HG02840 (cell line): ENCODE data around the gene UST.
"Not testable (repeated sequence)": the region's sequence is repeated elsewhere in the genome, so short reads cannot be mapped to it uniquely, and the experiment has no call there.

Experiments
- ATAC-seq: cut with Tn5 transposase; IDR thresholded peaks from one replicate; pipeline ENCODE4 v1.9.1; 2021; ENCODE audit warnings: mild to moderate bottlenecking, moderate library complexity, moderate number of reproducible peaks; ENCODE audit not compliant: unreplicated experiment, low FRiP score

UST gene

GRCh38 chr6:148857798-148858390 lies 111.1 kb downstream of the UST start:
- no peak for ATAC-seq

- ATAC-seq = not testable (repeated sequence)
Measured at GRCh38 chr6:148864132-148864531, 117.3 kb downstream of the UST start.

- ATAC-seq = no peak
Measured at GRCh38 chr6:148864941-148865340, 118.1 kb downstream of the UST start.

- ATAC-seq = no peak
Measured at GRCh38 chr6:148866657-148867268, 119.9 kb downstream of the UST start.

GRCh38 chr6:148867862-148868261 lies 121.0 kb downstream of the UST start:
- ATAC-seq = no peak

- no peak for ATAC-seq
Measured at GRCh38 chr6:148868314-148868713, 121.5 kb downstream of the UST start.

- ATAC-seq = no peak
Measured at GRCh38 chr6:148868901-148869300, 122.1 kb downstream of the UST start.

GRCh38 chr6:148869585-148869984 lies 122.8 kb downstream of the UST start:
- ATAC-seq = no peak

GRCh38 chr6:148873154-148873553 lies 126.3 kb downstream of the UST start:
- no peak for ATAC-seq

- no peak for ATAC-seq
Measured at GRCh38 chr6:148873868-148874267, 127.0 kb downstream of the UST start.

- no peak for ATAC-seq
Measured at GRCh38 chr6:148874698-148875293, 128.0 kb downstream of the UST start.

GRCh38 chr6:148878683-148879082 lies 131.9 kb downstream of the UST start:
- ATAC-seq = no peak

GRCh38 chr6:148880742-148881141 lies 133.9 kb downstream of the UST start:
- not testable (repeated sequence) for ATAC-seq

GRCh38 chr6:148881593-148882311 lies 134.9 kb downstream of the UST start:
- ATAC-seq = no peak

- ATAC-seq = no peak
Measured at GRCh38 chr6:148883270-148883669, 136.4 kb downstream of the UST start.

- ATAC-seq = no peak
Measured at GRCh38 chr6:148884461-148884860, 137.6 kb downstream of the UST start.

- ATAC-seq = no peak
Measured at GRCh38 chr6:148885136-148885865, 138.5 kb downstream of the UST start.

GRCh38 chr6:148885925-148886845 lies 139.4 kb downstream of the UST start:
- no peak for ATAC-seq

- no peak for ATAC-seq
Measured at GRCh38 chr6:148887181-148887580, 140.4 kb downstream of the UST start.

- ATAC-seq = no peak
Measured at GRCh38 chr6:148888856-148889255, 142.0 kb downstream of the UST start.
